ENCODE measurements around the gene EHBP1.
A peak's percentile ranks its signal among the peaks of the same experiment; 100 is the strongest.

Gene EHBP1

DNA sequence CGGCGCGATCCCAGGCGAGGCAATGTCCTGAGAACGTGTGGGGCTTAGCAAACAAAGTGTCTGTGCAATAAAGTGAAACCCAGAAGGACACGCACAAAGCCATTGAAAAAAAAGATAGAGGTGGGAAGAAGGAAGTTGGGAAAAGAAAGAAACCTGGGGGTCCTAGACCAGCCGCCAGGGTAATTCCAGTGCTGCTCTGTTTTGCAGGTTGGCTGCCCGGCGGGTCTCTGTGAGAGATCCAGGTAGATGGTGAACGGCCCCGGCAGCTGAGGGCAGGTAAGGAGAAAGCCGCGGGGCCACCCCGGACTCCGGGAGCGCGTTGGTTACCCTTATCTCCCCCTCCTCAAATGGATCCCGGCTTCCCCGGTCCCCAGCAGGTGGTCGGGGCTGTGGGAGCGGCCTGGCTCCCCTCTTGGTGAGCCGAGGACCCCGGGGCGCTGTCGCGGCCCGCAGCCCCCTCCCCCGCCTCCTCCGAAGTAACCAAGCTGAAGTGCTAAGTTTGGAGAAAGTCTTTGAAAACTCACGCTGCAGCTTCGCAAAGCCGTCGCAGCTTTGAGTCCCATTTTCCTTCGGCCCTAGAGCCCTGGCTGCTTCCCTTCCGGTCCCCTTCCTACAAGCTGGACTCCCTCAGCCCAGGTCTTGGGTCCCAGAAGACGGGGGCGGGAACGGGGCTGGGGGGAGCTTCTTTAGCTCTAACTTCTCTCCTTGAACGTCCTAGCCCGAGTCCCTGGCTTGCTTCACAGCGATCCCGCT, 345.7 kb downstream of the EHBP1 start:
- DNase-seq (ENCODE audit: low read depth in 3 of 3) = peak in 1 of 3 donors; percentile 0

- DNase-seq (ENCODE audit: low read depth in 3 of 3) = peak in 1 of 3 donors; percentile 2
Measured at GRCh38 chr2:63051795-63052333, 346.4 kb downstream of the EHBP1 start.

GRCh38 chr2:63052411-63053080, 347.0 kb downstream of the EHBP1 start:
- peak in 1 of 3 donors; percentile 2 for DNase-seq (ENCODE audit: low read depth in 3 of 3)

- DNase-seq (ENCODE audit: low read depth in 3 of 3) = peak in 1 of 3 donors; percentile 0
Measured at GRCh38 chr2:63053081-63053888, 347.8 kb downstream of the EHBP1 start.

- no peak for DNase-seq (ENCODE audit: low read depth in 3 of 3)
Measured at GRCh38 chr2:63053889-63054602, 348.5 kb downstream of the EHBP1 start.

DNA sequence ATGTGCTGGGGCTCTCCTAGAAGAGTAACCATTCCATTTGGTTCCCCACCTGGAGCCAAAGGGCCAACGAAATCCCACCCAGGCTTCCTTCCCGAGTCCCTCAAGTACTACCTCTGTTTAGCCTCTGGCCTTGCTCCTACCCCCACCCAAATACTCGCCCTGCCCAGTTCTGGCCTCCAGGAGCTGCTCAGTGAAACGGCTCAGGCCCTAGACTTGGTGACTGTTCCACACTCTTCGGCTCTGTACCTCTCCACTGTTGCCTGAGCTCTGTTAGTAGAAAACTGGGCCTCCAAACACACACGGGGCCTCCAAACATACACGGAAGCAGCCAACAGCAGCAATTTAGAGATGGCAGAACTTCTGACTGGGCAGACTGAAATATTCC, 349.3 kb downstream of the EHBP1 start:
- no peak for DNase-seq (ENCODE audit: low read depth in 3 of 3)

- DNase-seq (ENCODE audit: low read depth in 3 of 3) = no peak
Measured at GRCh38 chr2:63055226-63056106, 350.0 kb downstream of the EHBP1 start.

DNA sequence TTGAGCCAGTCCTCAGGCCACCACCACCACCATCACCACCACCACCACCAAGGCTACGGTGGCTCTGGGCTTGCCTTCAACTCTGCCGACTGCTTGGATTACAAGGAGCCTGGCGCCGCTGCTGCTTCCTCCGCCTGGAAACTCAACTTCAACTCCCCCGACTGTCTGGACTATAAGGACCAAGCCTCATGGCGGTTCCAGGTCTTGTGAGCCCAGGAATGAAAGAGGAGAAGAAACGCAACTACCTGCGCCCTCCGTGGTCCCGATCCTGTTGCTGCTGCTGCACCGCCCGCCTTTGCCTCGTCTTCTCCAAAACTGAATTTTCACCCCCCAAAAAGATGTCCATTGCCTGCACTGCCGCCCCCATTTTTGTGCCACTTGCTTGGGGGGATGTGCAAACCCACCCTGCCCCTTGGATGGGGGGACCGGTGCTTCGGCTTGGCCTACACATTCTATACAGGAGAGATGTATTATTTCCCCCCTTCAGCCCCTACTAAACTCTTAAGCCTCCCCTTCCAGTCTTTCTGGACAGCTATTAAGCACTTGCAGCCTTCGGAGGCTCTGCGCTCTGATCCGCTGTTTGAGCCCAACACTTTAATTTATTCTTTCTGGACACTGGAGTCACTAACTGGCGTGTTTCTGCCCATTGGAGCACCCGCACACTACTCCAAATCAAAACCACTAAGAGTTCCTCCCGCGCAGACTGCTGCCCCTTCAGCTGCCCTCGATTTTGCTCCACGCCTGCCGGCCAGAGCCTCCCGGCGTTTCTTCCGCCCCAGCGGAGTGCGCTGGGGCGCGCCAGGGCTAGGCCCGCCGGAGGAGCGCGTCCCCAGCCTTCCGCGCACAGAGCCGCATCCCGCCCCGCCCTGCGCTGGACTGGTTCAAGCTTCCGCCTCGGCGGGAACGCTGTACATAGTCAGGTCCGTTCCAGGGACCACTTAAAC, 350.9 kb downstream of the EHBP1 start:
- DNase-seq (ENCODE audit: low read depth in 3 of 3) = peak in 1 of 3 donors; percentile 11

DNA sequence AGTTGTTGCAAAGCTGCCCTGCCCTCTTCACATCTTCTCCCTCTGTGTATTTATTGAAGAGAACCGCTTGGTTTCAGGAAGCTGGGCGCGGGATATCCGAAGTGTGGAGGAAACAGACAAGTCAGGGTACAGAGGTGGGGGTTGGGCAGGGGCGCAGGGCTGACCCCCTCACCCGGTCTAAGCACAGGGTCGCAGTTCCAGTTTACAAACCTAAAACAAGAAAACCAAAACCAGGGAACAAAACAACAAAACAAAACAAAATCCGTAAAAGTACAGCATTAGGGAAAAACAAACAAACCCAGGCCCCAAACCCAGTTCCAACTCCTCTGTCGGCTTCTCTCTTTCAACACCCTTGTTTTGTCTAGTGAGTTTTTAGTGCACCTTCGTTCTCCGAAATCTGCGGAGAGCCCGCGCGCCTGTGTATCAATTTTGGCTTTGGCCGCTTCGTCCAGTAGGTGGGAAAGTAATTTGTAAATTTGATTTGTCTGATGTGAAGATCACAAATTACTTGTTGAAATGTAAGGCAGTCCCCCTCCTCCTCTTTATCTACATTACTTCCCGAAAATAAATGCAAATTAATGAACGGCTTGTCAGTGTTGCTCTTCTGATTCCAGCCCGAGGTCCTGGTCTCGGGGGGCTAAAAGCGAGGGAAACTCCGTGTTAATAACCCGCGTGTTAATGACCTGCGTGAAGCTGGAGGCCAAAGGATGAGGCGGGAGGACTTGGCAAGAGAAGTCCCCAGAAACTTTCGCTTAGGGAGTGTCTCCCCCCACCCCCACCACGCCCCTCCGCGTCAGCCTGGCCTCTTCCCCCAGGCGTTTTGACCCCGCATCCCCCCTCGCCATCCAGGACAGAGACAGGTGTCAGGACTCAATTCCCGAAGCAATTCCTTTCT, 352.0 kb downstream of the EHBP1 start:
- no peak for DNase-seq (ENCODE audit: low read depth in 3 of 3)

DNA sequence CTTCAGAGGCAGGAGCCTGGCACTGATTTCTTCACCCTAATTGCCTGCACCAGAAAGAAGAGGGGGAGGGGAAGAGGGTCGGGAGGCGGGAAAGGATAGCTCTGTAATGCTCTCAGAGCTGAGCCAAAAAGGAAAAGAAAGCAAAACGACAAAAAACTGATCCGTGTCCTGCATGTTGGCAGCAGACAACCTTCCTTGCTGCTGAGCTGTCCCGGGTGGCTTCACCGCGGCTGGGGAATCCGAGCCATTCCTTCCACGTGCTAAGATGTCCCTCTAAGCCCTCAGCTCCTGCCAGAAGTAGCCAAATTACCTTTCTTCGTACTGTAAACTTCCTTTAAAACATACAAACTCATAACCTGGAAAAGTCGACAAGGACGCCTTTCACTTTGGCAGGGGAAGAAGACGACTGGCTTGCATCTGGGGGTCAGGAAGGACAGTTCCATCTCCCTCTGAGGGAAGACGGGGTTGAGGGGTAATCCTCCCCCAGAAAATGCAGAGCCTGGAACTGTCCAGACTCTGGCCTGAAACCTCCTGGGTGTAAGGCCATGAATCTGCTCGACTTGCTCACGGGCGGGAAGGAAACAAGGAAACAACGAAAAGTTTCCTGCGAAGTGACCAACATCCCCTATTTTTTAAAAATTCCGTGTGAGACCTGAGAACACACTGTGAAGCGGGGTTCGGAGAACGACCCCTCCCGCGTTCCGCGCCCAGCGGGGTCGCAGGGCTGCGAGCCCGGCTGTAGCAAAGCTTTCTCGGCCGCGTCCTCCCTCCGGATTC, 352.8 kb downstream of the EHBP1 start:
- peak in 1 of 3 donors; percentile 2 for DNase-seq (ENCODE audit: low read depth in 3 of 3)

DNA sequence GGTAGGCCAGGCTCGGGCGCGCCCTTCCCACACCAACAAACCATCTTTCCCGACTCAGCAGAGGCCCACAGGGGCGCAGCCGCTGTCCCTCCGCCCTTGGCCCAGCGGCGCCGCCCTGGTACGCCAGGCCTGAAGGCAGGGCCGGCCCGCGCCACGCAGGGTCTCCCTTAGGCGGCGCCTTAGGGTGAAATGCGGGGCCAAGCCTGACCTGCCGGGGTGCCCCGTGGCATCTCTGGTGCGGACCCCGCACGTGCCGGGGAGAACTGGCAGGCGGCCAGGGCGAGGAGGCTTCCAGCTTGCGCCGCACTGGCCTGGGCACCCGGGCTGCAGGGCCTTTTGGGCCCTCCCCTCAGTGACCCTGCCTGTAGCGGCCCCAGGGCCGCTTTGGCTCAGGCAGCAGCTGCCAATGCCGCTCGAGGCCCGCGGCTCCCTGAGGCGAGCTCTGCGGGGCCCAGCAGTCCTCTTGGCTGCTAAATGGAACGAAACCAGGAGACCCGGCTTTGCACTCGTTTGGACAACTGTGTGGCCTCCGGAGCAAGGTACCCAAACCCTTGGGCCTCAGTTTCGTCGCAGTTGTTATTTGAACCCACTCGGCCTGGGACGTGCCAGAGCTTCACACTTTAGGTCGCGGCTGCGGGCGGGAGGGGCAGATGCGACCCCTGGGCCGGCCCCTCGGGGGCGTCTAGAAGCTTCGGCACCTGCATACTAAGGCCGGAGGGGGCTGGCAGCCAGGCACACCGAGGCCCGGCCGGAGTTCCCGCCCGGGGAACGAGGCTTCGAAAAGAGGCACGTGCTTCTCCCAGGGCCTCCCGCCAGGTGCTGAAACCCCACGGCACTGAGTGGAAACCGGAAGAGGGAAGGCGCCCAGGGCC, 353.6 kb downstream of the EHBP1 start:
- peak in 1 of 3 donors; percentile 8 for DNase-seq (ENCODE audit: low read depth in 3 of 3)

DNA sequence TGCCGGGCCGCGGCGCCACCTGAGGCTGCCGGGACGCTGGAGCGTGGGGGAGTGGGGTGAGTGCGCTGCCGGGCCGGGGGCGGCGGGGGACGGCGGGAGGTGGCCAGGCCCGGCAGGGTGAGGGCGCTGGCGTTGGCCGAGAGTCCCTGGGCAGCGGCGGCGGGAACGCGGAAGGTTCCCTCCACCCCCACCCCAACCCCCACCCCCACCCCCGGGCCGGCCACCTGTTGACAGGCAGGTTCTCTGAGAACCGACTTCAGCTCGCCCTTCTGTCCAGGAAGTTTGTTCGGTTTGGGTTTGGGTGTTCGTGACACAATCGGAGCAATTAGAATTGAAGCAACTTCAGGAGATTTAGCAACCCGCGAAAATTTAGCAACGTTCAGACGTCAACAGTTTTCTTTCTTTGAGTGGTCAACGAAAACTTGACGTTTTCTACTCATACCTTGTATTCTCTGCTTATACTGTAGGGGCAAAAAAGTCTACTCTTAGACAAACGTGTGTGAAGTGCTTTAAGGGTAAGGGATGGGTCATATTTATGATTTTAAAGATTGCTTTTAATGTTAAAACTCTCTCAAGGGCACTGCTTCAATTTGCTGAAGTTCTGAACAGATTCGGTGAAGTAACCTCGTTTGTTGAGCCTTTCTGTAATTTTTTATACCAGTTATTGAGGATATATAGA, 354.4 kb downstream of the EHBP1 start:
- DNase-seq (ENCODE audit: low read depth in 3 of 3) = no peak

GRCh38 chr2:63060472-63060991, 355.0 kb downstream of the EHBP1 start:
- DNase-seq (ENCODE audit: low read depth in 3 of 3) = no peak

GRCh38 chr2:63064197-63064596, 358.7 kb downstream of the EHBP1 start:
- no peak for DNase-seq (ENCODE audit: low read depth in 3 of 3)

- no peak for DNase-seq (ENCODE audit: low read depth in 3 of 3)
Measured at GRCh38 chr2:63064661-63065060, 359.1 kb downstream of the EHBP1 start.

GRCh38 chr2:63066265-63066664, 360.8 kb downstream of the EHBP1 start:
- DNase-seq (ENCODE audit: low read depth in 3 of 3) = no peak

Data from stimulated activated CD4-positive, alpha-beta T cell treated with anti-CD3 and anti-CD28 coated beads, TNF-alpha, amount 100 ng/mL, for 48 hours (primary cell).